Measurements from ENCODE around the gene DLGAP4. TPM values are rescaled to one million over a fixed set of nuclear protein-coding genes. Genes with fewer than 3 reads are reported as not detected.

The DLGAP4 gene
- total RNA-seq, 1 donor: 18.1 TPM

DNA sequence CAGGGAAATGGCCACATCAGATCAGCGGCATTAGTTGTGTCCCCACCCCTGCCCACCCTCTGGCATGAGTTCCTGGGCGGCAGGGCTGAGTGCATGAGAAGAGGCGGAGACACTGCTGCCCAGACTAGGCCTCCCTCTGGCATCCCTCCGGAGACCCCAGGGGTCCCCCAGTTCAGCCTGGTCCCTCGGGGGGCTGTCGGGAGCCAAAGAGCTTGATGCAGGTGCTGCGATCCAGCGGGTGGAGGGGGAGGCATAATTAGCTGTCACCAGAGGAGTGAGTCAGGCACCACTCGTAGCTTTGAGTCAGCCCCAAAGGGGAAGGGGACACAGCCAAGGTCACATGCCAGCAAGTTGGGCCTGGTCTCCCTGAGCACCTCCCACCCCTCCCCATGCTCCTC is 34.5 kb downstream of the DLGAP4 start:
- Histone ChIP-seq H4K20me1 (ENCODE audit: insufficient read depth, low read length) (no peaks in the 10 kb centered on the region), H3K27ac (ENCODE audit: low read depth, low read length) (no peak overlapping the region), H3K79me2 (ENCODE audit: insufficient read depth, low read length) (no peaks in the 10 kb centered on the region), H3K4me1 (ENCODE audit: insufficient read depth, low read length) (no peaks in the 10 kb centered on the region), H3K4me2 (ENCODE audit: insufficient read depth, low read length) (no peak overlapping the region), H3K36me3 (ENCODE audit: insufficient read depth, low read length) (no peaks in the 10 kb centered on the region), H3K4me3 (ENCODE audit: insufficient read depth, low read length) (no peak overlapping the region), H3K9me3 (ENCODE audit: low read depth, low read length) (no peaks in the 10 kb centered on the region), H3K27me3 (ENCODE audit: insufficient read depth, low read length) (no peaks in the 10 kb centered on the region), H2AFZ (ENCODE audit: low read length) (no peak overlapping the region)
- DNase-seq (ENCODE audit: insufficient read length, low spot score, missing footprints): no peak
- TF ChIP-seq, protein P1, sequence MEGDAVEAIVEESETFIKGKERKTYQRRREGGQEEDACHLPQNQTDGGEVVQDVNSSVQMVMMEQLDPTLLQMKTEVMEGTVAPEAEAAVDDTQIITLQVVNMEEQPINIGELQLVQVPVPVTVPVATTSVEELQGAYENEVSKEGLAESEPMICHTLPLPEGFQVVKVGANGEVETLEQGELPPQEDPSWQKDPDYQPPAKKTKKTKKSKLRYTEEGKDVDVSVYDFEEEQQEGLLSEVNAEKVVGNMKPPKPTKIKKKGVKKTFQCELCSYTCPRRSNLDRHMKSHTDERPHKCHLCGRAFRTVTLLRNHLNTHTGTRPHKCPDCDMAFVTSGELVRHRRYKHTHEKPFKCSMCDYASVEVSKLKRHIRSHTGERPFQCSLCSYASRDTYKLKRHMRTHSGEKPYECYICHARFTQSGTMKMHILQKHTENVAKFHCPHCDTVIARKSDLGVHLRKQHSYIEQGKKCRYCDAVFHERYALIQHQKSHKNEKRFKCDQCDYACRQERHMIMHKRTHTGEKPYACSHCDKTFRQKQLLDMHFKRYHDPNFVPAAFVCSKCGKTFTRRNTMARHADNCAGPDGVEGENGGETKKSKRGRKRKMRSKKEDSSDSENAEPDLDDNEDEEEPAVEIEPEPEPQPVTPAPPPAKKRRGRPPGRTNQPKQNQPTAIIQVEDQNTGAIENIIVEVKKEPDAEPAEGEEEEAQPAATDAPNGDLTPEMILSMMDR (IDR thresholded peaks at IDR 0.05; ENCODE audit: extremely low read depth, low read depth, low read length): no peak

GRCh38 chr20:36341331-36342020 is 35.3 kb downstream of the DLGAP4 start:
- Histone ChIP-seq H3K4me1 (ENCODE audit: insufficient read depth, low read length) (no peaks in the 10 kb centered on the region), H2AFZ (ENCODE audit: low read length) (no peak overlapping the region), H3K36me3 (ENCODE audit: insufficient read depth, low read length) (no peaks in the 10 kb centered on the region), H3K4me2 (ENCODE audit: insufficient read depth, low read length) (no peak overlapping the region), H3K27ac (ENCODE audit: low read depth, low read length) (no peak overlapping the region), H3K4me3 (ENCODE audit: insufficient read depth, low read length) (no peak overlapping the region), H4K20me1 (ENCODE audit: insufficient read depth, low read length) (no peaks in the 10 kb centered on the region), H3K79me2 (ENCODE audit: insufficient read depth, low read length) (no peaks in the 10 kb centered on the region), H3K9me3 (ENCODE audit: low read depth, low read length) (no peaks in the 10 kb centered on the region), H3K27me3 (ENCODE audit: insufficient read depth, low read length) (no peaks in the 10 kb centered on the region)
- DNase-seq (ENCODE audit: insufficient read length, low spot score, missing footprints): no peak
- TF ChIP-seq, protein P1 (IDR thresholded peaks at IDR 0.05; ENCODE audit: extremely low read depth, low read depth, low read length): no peak

- H3K36me3 ChIP-seq (ENCODE audit: insufficient read depth, low read length): no peaks in the 10 kb centered on the region
- H3K27me3 ChIP-seq (ENCODE audit: insufficient read depth, low read length): peaks cover 3% of the 10 kb centered on the region
- H3K4me2 ChIP-seq (ENCODE audit: insufficient read depth, low read length): no peak overlapping the region
- no peak overlapping the region for H2AFZ ChIP-seq (ENCODE audit: low read length)
- no peak overlapping the region for H3K4me3 ChIP-seq (ENCODE audit: insufficient read depth, low read length)
- TF ChIP-seq, protein P1 (IDR thresholded peaks at IDR 0.05; ENCODE audit: extremely low read depth, low read depth, low read length): no peak
- H3K27ac ChIP-seq (ENCODE audit: low read depth, low read length): no peak overlapping the region
- peak; percentile 84 for DNase-seq (ENCODE audit: insufficient read length, low spot score, missing footprints)
- H3K4me1 ChIP-seq (ENCODE audit: insufficient read depth, low read length): no peaks in the 10 kb centered on the region
- H4K20me1 ChIP-seq (ENCODE audit: insufficient read depth, low read length): no peaks in the 10 kb centered on the region
- no peaks in the 10 kb centered on the region for H3K9me3 ChIP-seq (ENCODE audit: low read depth, low read length)
- no peaks in the 10 kb centered on the region for H3K79me2 ChIP-seq (ENCODE audit: insufficient read depth, low read length)
Observed at GRCh38 chr20:36342331-36343120, 36.4 kb downstream of the DLGAP4 start.

- Histone ChIP-seq H3K9me3 (ENCODE audit: low read depth, low read length) (no peaks in the 10 kb centered on the region), H4K20me1 (ENCODE audit: insufficient read depth, low read length) (no peaks in the 10 kb centered on the region), H2AFZ (ENCODE audit: low read length) (no peak overlapping the region), H3K4me3 (ENCODE audit: insufficient read depth, low read length) (no peak overlapping the region), H3K36me3 (ENCODE audit: insufficient read depth, low read length) (no peaks in the 10 kb centered on the region), H3K27me3 (ENCODE audit: insufficient read depth, low read length) (peaks cover 3% of the 10 kb centered on the region), H3K4me1 (ENCODE audit: insufficient read depth, low read length) (no peaks in the 10 kb centered on the region), H3K27ac (ENCODE audit: low read depth, low read length) (no peak overlapping the region), H3K79me2 (ENCODE audit: insufficient read depth, low read length) (no peaks in the 10 kb centered on the region), H3K4me2 (ENCODE audit: insufficient read depth, low read length) (no peak overlapping the region)
- no peak for DNase-seq (ENCODE audit: insufficient read length, low spot score, missing footprints)
- TF ChIP-seq, protein P1 (IDR thresholded peaks at IDR 0.05; ENCODE audit: extremely low read depth, low read depth, low read length): no peak
Observed at GRCh38 chr20:36343641-36344040, 37.5 kb downstream of the DLGAP4 start.

Data from osteoblast (primary cell).